Adrenal gland (tissue), 5 donors: ENCODE data around the gene FBLL1.

ENCODE experiments used
- CTCF ChIP-seq, 6 experiments: fragments of 450-650 bp in 4 of 6; fragments of 200-600 bp in 2 of 6; sonication (generic) in 1 of 6; IDR thresholded peaks; 1 replicate in 5 of 6; 2 replicates in 1 of 6; pipeline versions ENCODE4 v1.5.1 to v1.8.0; 2016 to 2021; ENCODE audit warnings: antibody characterized with exemption in 6 of 6, mild to moderate bottlenecking in 2 of 6, moderate library complexity in 1 of 6
- POLR2A ChIP-seq, 2 donors: fragments of 450-650 bp; IDR thresholded peaks; one replicate each; pipeline ENCODE4 v1.6.1; 2017; ENCODE audit warnings: antibody characterized with exemption in 2 of 2, mild to moderate bottlenecking in 2 of 2, moderate library complexity in 1 of 2
- donor health status: DM: no; HTN: no; CAD: no.

GRCh38 chr5:168537176-168537575 lies 8.1 kb downstream of the FBLL1 start:
- TF ChIP-seq CTCF (IDR thresholded peaks at IDR 0.05) = no peak
- no peak for TF ChIP-seq POLR2A (IDR thresholded peaks at IDR 0.05)
